Spinal cord (tissue), 10 donors: ENCODE results near the gene NCF1. TPM values are rescaled to one million over a fixed set of nuclear protein-coding genes. Genes with fewer than 3 reads are reported as not detected.
"Not testable (repeated sequence)": the region's sequence is repeated elsewhere in the genome, so short reads cannot be mapped to it uniquely, and the experiment has no call there.

Experiments used
- DNase-seq, 6 donors: peaks; one replicate each; pipeline versions ENCODE4 v3.0.0 to v3.0.0-alpha.2; 2013 to 2015; ENCODE audit warnings: low spot score in 6 of 6, low read depth in 4 of 6
- H3K27ac ChIP-seq: one replicate; pipeline ENCODE4 v1.5.1; 2013; ENCODE audit warnings: low read depth, low read length, control low read depth
- H3K27me3 ChIP-seq: one replicate; pipeline ENCODE4 v1.6.1; 2013; ENCODE audit warnings: low read length; ENCODE audit not compliant: control insufficient read depth, insufficient read depth
- H3K36me3 ChIP-seq: one replicate; pipeline ENCODE4 v1.6.1; 2013; ENCODE audit warnings: low read length; ENCODE audit not compliant: control insufficient read depth, insufficient read depth
- H3K4me1 ChIP-seq: one replicate; pipeline ENCODE4 v1.6.1; 2013; ENCODE audit warnings: low read length; ENCODE audit not compliant: control insufficient read depth, insufficient read depth
- H3K4me3 ChIP-seq: one replicate; pipeline ENCODE4 v1.5.1; 2013; ENCODE audit warnings: low read depth, low read length, control low read depth
- H3K9me3 ChIP-seq: one replicate; pipeline ENCODE4 v1.6.1; 2013; ENCODE audit warnings: low read length; ENCODE audit not compliant: control insufficient read depth, insufficient read depth
- WGBS: methylation state at CpG from one replicate; pipeline ENCODE4 v1.1.5; 2013; ENCODE audit warnings: missing lambda C conversion rate; ENCODE audit not compliant: insufficient coverage; 5-methylcytosine and 5-hydroxymethylcytosine counted together
- polyA plus RNA-seq, 2 donors: library from polyadenylated mRNA; unstranded; fragments of 120-200 nt; gene quantifications; one replicate each; pipeline ENCODE4 v1.2.1, GENCODE V29; 2013; ENCODE audit not compliant: insufficient read length in 2 of 2
- total RNA-seq, 2 donors: library from RNA; depleted of rRNA in 1 of 2; stranded (reverse); fragments of 120-200 nt in 1 of 2; fragments of >200 nt in 1 of 2; gene quantifications; one replicate each; pipeline versions ENCODE4 v1.2.3 to v1.2.4, GENCODE V29; 2013 to 2014
- donor health status: healthy.

Gene NCF1
- total and polyA plus RNA-seq, 4 donors: 0.77 to 2.8 (median 2.6) TPM

DNA sequence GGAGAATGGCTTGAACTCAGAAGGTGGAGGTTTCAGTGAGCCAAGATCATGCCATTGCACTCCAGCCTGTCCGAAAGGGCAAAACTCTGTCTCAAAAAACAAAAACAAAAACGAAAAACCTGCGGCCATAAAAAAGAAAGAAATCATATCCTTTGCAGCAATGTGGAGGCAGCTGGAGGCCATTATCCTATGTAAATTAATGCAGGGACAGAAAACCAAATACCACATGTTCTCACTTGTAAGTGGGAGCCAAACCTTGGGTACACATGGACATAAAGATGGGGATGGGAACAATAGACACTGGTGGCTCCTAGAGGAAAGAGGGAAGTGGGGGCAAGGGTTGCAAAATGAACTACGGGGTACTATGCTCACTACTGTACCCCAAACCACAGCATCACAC is 56.6 kb downstream of the NCF1 start:
- not testable (repeated sequence) for H3K4me1 ChIP-seq, H3K27ac ChIP-seq, H3K9me3 ChIP-seq, H3K27me3 ChIP-seq, H3K36me3 ChIP-seq, H3K4me3 ChIP-seq, DNase-seq
- no CpG with 5 or more reads among the region's 4 CpGs for WGBS

Other genes starting within 250 kb of the NCF1 start
- gene GTF2I, start 116.3 kb upstream of the NCF1 start, total RNA-seq: 100 to 1,000 TPM; 196 to 254 TPM
- gene GTF2I, start 116.3 kb upstream of the NCF1 start, polyA plus RNA-seq: 100 to 1,000 TPM; 287 to 361 TPM
- 10 to 100 TPM; 11.4 to 28.5 TPM for gene GTF2IRD2, start 77.6 kb downstream of the NCF1 start, total RNA-seq
- gene GTF2IRD2, start 77.6 kb downstream of the NCF1 start, polyA plus RNA-seq: 10 to 100 TPM; 22.4 to 49.5 TPM
- 10 to 100 TPM; 19.9 to 21.0 TPM for gene CASTOR2, start 190.7 kb downstream of the NCF1 start, total RNA-seq
- 10 to 100 TPM; 23.5 to 27.0 TPM for gene CASTOR2, start 190.7 kb downstream of the NCF1 start, polyA plus RNA-seq